ENCODE measurements around the gene CNN2.

Gene CNN2

DNA sequence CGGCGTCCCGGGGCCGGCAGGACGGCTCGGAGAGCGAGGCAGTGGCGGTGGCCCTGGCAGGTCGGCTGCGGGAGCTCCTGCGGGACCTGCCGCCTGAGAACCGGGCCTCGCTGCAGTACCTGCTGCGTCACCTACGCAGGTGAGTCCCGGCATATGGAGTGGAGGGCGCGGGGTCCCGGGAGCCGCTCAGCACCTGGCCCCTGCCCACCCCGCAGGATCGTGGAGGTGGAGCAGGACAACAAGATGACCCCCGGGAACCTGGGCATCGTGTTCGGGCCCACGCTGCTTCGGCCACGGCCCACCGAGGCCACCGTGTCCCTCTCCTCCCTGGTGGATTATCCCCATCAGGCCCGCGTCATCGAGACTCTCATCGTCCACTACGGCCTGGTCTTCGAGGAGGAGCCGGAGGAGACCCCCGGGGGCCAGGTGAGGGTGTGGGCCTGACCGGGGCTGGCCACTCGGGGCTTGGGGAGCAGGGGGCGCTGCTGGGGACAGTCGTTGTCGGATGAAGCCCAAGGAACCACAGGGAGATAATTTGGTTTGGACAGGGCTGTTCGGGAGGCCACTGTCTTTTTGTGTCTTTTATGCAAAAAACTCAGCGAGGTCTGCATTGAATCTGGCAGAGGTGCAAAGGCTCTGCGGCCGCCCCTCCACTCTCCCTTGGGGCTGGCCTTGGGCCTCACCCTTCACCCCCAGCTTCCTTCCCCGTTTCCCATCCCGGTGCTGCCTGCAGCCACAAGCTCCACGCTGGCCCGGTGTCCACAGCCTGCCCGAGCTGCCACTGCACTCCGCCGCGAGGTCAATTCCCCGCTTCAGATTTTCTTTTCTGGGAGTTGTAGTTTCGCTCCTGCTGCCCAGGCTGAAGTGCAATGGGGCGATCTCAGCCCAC lies 56.8 kb downstream of the CNN2 start:
- H3K4me3 ChIP-seq (ENCODE audit: low read depth in 1 of 2, low read length in 2 of 2) = no peak overlapping the region
- TF ChIP-seq EZH2 (IDR thresholded peaks at IDR 0.05; ENCODE audit: borderline replicate concordance, low read depth, low read length, severe bottlenecking) (no peak), CTCF (IDR thresholded peaks at IDR 0.05; ENCODE audit: borderline replicate concordance, extremely low read depth, low read length, poor library complexity, severe bottlenecking) (no peak)
- peaks cover 26% of the 10 kb centered on the region for H4K20me1 ChIP-seq (ENCODE audit: insufficient read depth, low read length)
- ATAC-seq (ENCODE audit: insufficient read depth, low read depth) (no peak), DNase-seq (no peak)
- H3K27ac ChIP-seq (ENCODE audit: low read length) = no peak overlapping the region
- H3K4me1 ChIP-seq (ENCODE audit: insufficient read depth, low read length) = no peaks in the 10 kb centered on the region
- H2AFZ ChIP-seq (ENCODE audit: low read depth, low read length) = no peak overlapping the region
- no peak overlapping the region for H3K9ac ChIP-seq (ENCODE audit: low read depth, low read length)
- no peaks in the 10 kb centered on the region for H3K27me3 ChIP-seq (ENCODE audit: insufficient read depth, low read length, poor library complexity)
- peaks cover 91% of the 10 kb centered on the region for H3K36me3 ChIP-seq (ENCODE audit: insufficient read depth, low read length)
- no peaks in the 10 kb centered on the region for H3K9me3 ChIP-seq (ENCODE audit: insufficient read depth, low read length, severe bottlenecking)
- no peaks in the 10 kb centered on the region for H3K79me2 ChIP-seq (ENCODE audit: insufficient read depth, low read length)
- no peak overlapping the region for H3K4me2 ChIP-seq (ENCODE audit: insufficient read depth, low read length)

DNA sequence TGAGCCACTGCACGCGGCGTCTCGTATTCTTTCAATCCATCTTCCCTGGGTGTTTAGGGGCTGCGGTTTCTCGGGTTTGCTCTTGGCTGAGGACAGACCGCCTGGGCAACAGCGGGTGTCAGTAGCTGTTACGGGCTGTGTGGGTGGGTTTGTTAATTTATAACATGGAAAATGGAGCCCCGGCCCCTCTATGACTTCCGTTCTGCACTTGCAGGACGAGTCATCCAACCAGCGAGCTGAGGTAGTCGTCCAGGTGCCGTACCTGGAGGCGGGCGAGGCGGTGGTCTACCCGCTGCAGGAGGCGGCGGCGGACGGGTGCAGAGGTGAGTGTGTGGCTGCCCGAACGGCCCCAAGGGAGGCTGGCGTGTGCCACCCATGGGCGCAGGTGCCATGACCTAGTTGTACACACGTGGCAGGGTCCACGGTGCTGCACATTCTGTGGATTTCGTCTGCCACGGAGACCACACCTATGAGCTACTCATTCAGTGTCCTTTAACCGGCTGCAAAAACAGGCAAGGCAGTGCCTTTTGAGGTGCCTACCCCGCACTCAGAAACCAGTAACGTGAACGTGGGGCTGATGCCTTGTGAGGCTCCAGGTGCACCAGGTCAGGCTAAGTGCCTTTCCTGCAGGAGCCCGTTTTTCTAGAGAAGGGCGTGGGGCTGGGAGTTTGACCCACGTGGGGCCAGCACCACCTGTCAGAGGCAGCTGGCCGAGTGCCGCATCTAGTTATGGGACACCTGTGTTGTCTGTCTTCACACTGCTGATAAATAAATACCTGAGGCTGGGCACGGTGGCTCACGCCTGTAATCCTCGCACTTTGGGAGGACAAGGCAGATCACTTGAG lies 57.8 kb downstream of the CNN2 start:
- ATAC-seq (ENCODE audit: insufficient read depth, low read depth) = no peak
- DNase-seq = no peak
- Histone ChIP-seq H3K4me2 (ENCODE audit: insufficient read depth, low read length) (no peak overlapping the region), H3K9ac (ENCODE audit: low read depth, low read length) (no peak overlapping the region), H3K27me3 (ENCODE audit: insufficient read depth, low read length, poor library complexity) (no peaks in the 10 kb centered on the region), H3K9me3 (ENCODE audit: insufficient read depth, low read length, severe bottlenecking) (no peaks in the 10 kb centered on the region), H3K4me3 (ENCODE audit: low read depth in 1 of 2, low read length in 2 of 2) (no peak overlapping the region), H3K79me2 (ENCODE audit: insufficient read depth, low read length) (no peaks in the 10 kb centered on the region), H2AFZ (ENCODE audit: low read depth, low read length) (no peak overlapping the region), H3K4me1 (ENCODE audit: insufficient read depth, low read length) (no peaks in the 10 kb centered on the region), H4K20me1 (ENCODE audit: insufficient read depth, low read length) (peaks cover 36% of the 10 kb centered on the region), H3K36me3 (ENCODE audit: insufficient read depth, low read length) (peaks cover 95% of the 10 kb centered on the region), H3K27ac (ENCODE audit: low read length) (no peak overlapping the region)
- TF ChIP-seq EZH2 (IDR thresholded peaks at IDR 0.05; ENCODE audit: borderline replicate concordance, low read depth, low read length, severe bottlenecking) (no peak), CTCF (IDR thresholded peaks at IDR 0.05; ENCODE audit: borderline replicate concordance, extremely low read depth, low read length, poor library complexity, severe bottlenecking) (no peak)

DNA sequence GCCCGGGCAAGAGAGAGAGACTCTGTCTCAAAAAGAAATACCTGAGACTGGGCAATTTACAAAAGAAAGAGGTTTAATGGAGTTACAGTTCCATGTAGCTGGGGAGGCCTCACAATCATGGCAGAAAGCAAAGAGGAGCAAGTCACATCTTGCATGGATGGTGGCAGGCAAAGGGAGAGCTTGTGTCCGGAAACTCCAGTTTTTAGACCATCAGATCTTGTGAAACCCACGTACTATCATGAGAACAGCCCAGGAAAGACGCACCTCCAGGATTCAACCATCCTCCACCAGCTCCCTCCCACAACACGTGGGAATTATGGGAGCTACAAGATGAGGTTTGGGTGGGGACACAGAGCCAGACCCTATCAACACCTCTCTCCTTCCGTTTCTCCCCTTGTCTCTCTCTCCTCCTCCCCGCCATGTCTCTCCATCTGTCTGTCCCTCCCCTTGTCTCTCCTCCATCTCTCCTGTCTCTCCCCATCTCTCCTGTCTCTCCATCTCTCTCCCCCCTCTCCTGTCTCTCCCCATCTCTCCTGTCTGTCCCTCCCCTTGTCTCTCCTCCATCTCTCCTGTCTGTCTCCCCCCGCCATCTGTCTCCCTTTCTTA lies 58.7 kb downstream of the CNN2 start:
- H3K9ac ChIP-seq (ENCODE audit: low read depth, low read length) = no peak overlapping the region; the same call in 1 of the 2 replicates
- no peaks in the 10 kb centered on the region for H3K79me2 ChIP-seq (ENCODE audit: insufficient read depth, low read length)
- DNase-seq (no peak), ATAC-seq (ENCODE audit: insufficient read depth, low read depth) (peak; percentile 2; the same call in 1 of the 3 replicates)
- no peaks in the 10 kb centered on the region for H3K4me1 ChIP-seq (ENCODE audit: insufficient read depth, low read length)
- no peaks in the 10 kb centered on the region for H3K27me3 ChIP-seq (ENCODE audit: insufficient read depth, low read length, poor library complexity)
- no peak overlapping the region for H3K27ac ChIP-seq (ENCODE audit: low read length)
- peaks cover 93% of the 10 kb centered on the region for H3K36me3 ChIP-seq (ENCODE audit: insufficient read depth, low read length)
- TF ChIP-seq EZH2 (IDR thresholded peaks at IDR 0.05; ENCODE audit: borderline replicate concordance, low read depth, low read length, severe bottlenecking) (no peak), CTCF (IDR thresholded peaks at IDR 0.05; ENCODE audit: borderline replicate concordance, extremely low read depth, low read length, poor library complexity, severe bottlenecking) (no peak)
- no peak overlapping the region for H3K4me2 ChIP-seq (ENCODE audit: insufficient read depth, low read length)
- H2AFZ ChIP-seq (ENCODE audit: low read depth, low read length) = no peak overlapping the region
- no peaks in the 10 kb centered on the region for H3K9me3 ChIP-seq (ENCODE audit: insufficient read depth, low read length, severe bottlenecking)
- H3K4me3 ChIP-seq (ENCODE audit: low read depth in 1 of 2, low read length in 2 of 2) = no peak overlapping the region
- H4K20me1 ChIP-seq (ENCODE audit: insufficient read depth, low read length) = peaks cover 36% of the 10 kb centered on the region

Measured in DND-41 (cell line).